Choroid plexus epithelial cell (primary cell): ENCODE measurements around the gene BMF.

ENCODE experiments used
- DNase-seq: peaks from one replicate; pipeline ENCODE4 v3.0.0-alpha.2; 2010; ENCODE audit warnings: low read depth
- H3K4me3 ChIP-seq: 2 replicates; pipeline ENCODE4 v1.5.1; 2011; ENCODE audit warnings: low read depth, mild to moderate bottlenecking, control low read depth, low read length, moderate library complexity
- TF ChIP-seq, protein P1 (sequence below): conservative IDR thresholded peaks from 2 replicates; pipeline ENCODE4 v1.5.1; 2011; ENCODE audit warnings: low read depth, mild to moderate bottlenecking, control low read depth, inconsistent platforms, low read length, moderate library complexity

The BMF gene

DNA sequence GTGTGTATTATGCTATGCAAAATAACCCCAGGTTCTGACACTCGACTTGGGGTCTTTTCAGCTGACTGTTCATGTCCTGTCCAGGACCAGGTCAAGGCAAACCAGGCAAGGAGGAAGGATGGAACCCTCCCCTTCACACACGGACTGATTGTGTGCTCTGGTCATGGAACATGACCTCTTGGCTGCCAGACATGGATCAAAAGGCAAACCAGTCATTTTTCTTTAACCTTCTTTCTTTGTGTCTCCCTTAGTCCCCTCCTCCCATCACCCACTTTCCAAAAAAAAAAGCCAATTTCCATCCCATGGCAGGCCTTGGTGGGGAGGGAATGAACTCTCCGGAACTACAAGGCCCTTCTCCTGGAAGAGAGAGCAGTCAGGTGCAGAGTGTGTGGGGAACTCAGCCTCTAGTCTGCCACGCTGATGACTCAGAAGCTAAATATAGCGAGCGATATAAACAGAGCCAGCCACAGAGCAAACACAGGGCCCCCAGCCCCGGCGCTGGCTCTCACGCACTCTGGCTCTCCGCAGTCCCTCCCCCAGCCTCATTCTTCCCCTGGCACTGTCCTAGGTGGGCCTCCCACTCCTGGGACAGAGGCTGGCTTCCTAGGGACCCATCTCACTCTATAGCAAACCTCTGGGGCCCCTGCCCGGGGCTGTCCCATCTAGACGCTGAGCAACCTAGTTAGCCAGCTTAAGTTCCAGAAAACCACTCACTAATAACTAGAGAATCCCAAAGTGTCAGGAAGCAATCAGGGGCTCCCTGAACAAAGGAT lies 10.0 kb downstream of the BMF start:
- DNase-seq: peak; percentile 96
- H3K4me3 ChIP-seq: peak overlapping the region; percentile 17
- TF ChIP-seq, protein P1, sequence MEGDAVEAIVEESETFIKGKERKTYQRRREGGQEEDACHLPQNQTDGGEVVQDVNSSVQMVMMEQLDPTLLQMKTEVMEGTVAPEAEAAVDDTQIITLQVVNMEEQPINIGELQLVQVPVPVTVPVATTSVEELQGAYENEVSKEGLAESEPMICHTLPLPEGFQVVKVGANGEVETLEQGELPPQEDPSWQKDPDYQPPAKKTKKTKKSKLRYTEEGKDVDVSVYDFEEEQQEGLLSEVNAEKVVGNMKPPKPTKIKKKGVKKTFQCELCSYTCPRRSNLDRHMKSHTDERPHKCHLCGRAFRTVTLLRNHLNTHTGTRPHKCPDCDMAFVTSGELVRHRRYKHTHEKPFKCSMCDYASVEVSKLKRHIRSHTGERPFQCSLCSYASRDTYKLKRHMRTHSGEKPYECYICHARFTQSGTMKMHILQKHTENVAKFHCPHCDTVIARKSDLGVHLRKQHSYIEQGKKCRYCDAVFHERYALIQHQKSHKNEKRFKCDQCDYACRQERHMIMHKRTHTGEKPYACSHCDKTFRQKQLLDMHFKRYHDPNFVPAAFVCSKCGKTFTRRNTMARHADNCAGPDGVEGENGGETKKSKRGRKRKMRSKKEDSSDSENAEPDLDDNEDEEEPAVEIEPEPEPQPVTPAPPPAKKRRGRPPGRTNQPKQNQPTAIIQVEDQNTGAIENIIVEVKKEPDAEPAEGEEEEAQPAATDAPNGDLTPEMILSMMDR: no peak

DNA sequence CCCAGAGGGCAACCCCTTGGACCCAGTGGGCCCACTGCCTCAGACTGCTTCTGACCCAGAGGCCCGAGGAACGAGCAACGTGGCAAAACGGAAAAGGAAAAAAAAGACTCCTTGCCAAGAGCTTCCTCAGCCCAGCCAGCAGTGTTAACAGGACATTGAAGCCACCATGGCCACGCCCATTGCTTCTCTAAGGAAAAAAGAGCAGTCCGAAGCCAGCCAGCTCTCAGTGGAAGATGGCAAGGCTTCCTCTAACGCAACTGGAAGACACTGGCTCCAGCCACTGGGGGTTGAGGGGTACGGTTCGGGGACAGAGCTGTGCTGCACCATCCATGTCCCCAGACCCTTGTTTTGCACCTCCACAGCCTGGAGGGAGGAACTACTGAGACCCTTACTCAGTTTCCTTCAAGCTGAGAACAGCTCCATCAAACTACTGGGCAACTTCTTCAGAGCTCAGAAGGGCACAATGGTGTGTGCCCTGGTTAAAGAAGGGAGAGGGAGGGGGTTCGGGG lies 10.7 kb downstream of the BMF start:
- TF ChIP-seq, protein P1: no peak
- no peak for DNase-seq
- no peak overlapping the region for H3K4me3 ChIP-seq

DNA sequence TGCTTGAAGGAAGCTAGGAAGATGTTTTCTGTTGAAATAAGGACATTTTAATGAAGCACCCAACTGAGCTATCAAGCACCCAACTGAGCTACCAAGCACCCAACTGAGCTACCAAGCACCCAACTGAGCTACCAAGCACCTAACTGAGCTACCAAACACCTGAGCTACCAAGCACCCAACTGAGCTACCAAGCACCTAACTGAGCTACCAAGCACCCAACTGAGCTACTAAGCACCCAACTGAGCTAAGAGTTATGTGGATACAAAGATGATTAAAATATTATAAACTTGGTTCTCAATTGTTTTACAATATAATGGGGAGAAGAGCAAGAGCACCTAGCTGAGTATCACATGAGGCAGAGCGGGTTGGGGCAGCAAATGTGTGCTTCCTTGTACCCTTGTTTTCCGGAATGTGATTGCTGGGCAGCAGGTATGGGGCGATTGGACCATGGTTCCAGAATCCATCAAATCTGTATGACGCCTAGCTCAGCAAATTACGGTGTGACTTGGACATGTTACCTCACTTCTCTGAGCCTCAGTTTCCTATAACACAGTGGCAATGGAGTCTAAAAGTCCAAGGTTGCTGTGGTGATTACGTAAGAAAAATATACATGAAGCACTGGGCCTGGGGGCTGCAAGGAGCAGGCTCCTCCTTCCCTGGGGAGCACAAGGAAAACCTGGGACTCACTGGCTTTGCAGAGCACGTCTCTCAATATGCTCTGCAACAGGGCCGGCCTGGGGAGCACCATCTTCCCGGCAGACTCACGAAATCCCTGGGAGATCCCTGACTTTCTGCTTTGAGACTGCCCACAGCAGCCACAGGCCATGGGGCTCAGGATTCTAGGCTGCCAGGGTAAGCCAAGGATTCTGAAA lies 11.3 kb downstream of the BMF start:
- DNase-seq: no peak
- TF ChIP-seq, protein P1: no peak
- H3K4me3 ChIP-seq: no peak overlapping the region

DNA sequence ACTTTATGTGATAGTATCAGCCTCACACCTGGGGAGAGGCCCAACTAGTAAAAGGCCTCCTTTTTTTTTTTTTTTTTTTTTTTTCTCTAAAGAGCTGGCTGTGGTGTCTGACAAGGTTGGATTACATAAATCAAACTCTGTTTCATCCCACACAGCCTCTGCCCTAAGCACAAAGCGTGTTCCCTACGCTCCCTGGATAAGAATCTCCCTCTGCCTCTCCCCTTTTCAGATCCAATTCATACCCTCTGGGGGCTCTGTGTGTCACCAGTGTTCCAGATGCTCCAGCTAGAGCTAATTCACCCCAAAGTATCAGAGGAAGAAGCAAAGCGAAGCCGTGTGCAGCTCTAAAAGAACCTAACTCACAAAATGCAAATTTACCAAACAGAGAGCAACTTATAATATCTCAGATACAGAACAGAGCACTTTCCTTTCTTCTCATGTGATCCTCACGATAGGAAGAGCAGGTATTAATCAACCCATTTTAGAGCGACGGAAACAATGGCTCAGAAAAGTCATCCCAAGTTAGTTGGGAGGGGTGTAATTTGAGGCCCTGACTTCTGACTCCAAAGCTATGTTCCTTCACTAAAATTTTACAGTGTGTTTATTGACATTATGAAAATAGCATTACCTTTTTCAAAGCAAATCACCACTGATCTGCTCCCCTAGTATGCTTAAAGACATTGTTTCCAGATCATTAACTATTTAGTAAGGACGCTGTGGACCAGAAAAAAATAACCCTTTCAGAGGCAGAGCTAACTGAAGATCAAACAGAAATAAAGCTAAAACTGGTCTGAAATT lies 12.4 kb downstream of the BMF start:
- no peak for DNase-seq
- H3K4me3 ChIP-seq: no peak overlapping the region
- TF ChIP-seq, protein P1: no peak

DNA sequence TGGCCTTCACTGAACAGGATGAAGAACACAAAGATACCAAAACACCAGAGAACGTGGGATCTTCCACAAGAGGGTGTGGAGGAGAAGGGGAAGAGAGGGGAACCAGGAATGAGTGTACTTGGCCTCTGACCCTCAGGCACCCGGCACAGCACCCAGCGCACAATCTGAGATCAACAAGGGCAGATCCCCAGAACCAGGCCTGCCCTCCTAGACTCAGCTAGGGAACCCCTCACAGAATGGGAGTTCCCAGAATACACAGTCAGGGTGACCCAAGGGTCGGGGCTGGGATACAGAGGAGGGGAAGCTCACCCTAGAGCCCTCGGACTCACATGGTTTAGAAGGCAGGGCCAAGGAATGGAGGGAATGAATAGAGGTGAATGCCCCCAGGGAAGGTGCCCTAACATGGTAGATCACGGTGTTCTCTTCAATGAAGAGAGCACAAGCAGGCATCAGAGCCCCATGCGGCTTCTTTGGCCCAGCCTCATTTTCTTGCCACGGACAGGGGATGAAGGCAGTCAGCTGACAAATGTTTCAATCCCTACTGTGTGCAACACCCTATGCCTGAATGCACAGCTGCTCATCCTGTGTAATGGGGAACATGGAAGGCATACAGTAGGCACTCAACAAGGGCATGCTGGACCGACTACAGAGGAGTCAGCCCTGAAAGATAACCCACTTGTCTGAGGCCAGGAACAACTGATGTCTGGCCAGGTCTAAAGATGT lies 13.1 kb downstream of the BMF start:
- TF ChIP-seq, protein P1: no peak
- no peak for DNase-seq
- no peak overlapping the region for H3K4me3 ChIP-seq

DNA sequence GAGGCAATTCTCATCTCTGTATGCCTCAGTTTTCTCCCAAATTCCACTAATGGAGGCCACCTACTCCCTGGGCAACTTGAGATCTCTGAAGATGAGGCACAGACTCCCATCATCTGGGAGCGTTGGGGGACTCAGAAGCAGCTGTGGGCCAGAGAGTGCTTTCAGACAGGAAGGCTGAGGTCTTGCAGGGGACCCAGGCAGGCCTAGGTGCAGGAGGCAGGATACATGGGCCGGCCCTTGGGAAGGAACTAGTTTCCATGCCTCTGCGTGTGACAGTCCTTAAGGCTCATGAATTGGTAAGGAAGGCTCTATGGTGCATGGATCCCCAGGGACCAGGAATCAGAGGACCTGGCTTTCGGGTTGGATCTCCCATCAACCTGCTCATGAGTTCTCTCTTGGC lies 14.5 kb downstream of the BMF start:
- TF ChIP-seq, protein P1: no peak
- DNase-seq: no peak
- no peak overlapping the region for H3K4me3 ChIP-seq
